ENCODE results near the gene TUBG2.

- no peak for TF ChIP-seq CTCF (IDR thresholded peaks at IDR 0.05)
- no peak for TF ChIP-seq POLR2A (IDR thresholded peaks at IDR 0.05)
- TF ChIP-seq EP300 (IDR thresholded peaks at IDR 0.05), result no peak
- no peak for TF ChIP-seq POLR2AphosphoS5 (IDR thresholded peaks at IDR 0.05)
Measured at GRCh38 chr17:42660692-42661345, 1.7 kb downstream of the TUBG2 start.

Data from gastroesophageal sphincter (tissue), 3 donors.